HepG2 (cell line): ENCODE data around the gene SYT7. TPM values are rescaled to one million over a fixed set of nuclear protein-coding genes. Genes with fewer than 3 reads are reported as not detected.

Experiments
- ARID3A ChIP-seq: IDR thresholded peaks from 2 replicates; pipeline ENCODE4 v1.6.1; 2012; ENCODE audit warnings: low read depth, low read length, improper control_type of control experiment
- BRCA1 ChIP-seq: sonication (generic); formaldehyde crosslinking; IDR thresholded peaks from 2 replicates; pipeline ENCODE4 v1.4.0; 2020; ENCODE audit warnings: missing genetic modification reagents
- CSRNP2 ChIP-seq: sonication (generic); formaldehyde crosslinking; conservative IDR thresholded peaks from 2 replicates; pipeline ENCODE4 v1.8.0; 2022; ENCODE audit warnings: low read depth, missing genetic modification reagents
- HNRNPUL1 ChIP-seq: fragments of 200-400 bp; formaldehyde crosslinking; IDR thresholded peaks from 2 replicates; pipeline ENCODE4 v1.6.1; 2017; ENCODE audit warnings: low read depth, mild to moderate bottlenecking, low read length, moderate library complexity
- HOMEZ ChIP-seq: IDR thresholded peaks from 2 replicates; pipeline ENCODE4 v1.6.1; 2016; ENCODE audit warnings: low read depth
- POLR2AphosphoS2 ChIP-seq: IDR thresholded peaks from 2 replicates; pipeline ENCODE4 v1.6.1; 2011; ENCODE audit warnings: low read depth, low read length, improper control_type of control experiment
- TEAD2 ChIP-seq: sonication (generic); formaldehyde crosslinking; IDR thresholded peaks from 2 replicates; pipeline ENCODE4 v1.9.0; 2021; ENCODE audit warnings: missing genetic modification reagents
- TFE3 ChIP-seq: IDR thresholded peaks from 2 replicates; pipeline ENCODE4 v1.6.1; 2016
- TRAFD1 ChIP-seq: sonication (generic); formaldehyde crosslinking; IDR thresholded peaks from 2 replicates; pipeline ENCODE4 v1.5.1; 2020; ENCODE audit warnings: missing genetic modification reagents, mild to moderate bottlenecking, borderline replicate concordance
- USF2 ChIP-seq, 2 experiments: sonication (generic) in 1 of 2; formaldehyde crosslinking in 1 of 2; IDR thresholded peaks; 2 replicates each; pipeline versions ENCODE4 v1.5.1 to v1.6.1; 2011 to 2020; ENCODE audit warnings: borderline replicate concordance in 1 of 2, low read depth in 1 of 2, low read length in 1 of 2, mild to moderate bottlenecking in 1 of 2, missing genetic modification reagents in 1 of 2, moderate library complexity in 1 of 2
- ZFP82 ChIP-seq: sonication (generic); formaldehyde crosslinking; IDR thresholded peaks from 2 replicates; pipeline ENCODE4 v1.5.1; 2020; ENCODE audit warnings: mild to moderate bottlenecking, missing genetic modification reagents, borderline replicate concordance
- ZNF10 ChIP-seq: sonication (generic); formaldehyde crosslinking; IDR thresholded peaks from 2 replicates; pipeline ENCODE4 v1.4.0; 2020; ENCODE audit warnings: mild to moderate bottlenecking, low read depth, missing genetic modification reagents, borderline replicate concordance
- ZNF12 ChIP-seq: sonication (generic); formaldehyde crosslinking; IDR thresholded peaks from 2 replicates; pipeline ENCODE4 v1.5.0; 2020; ENCODE audit warnings: missing genetic modification reagents
- ZNF451 ChIP-seq: sonication (generic); formaldehyde crosslinking; IDR thresholded peaks from 2 replicates; pipeline ENCODE4 v1.5.0; 2020; ENCODE audit warnings: mild to moderate bottlenecking, missing genetic modification reagents
- ZNF530 ChIP-seq: sonication (generic); formaldehyde crosslinking; IDR thresholded peaks from 2 replicates; pipeline ENCODE4 v1.5.0; 2020; ENCODE audit warnings: low read depth, mild to moderate bottlenecking, missing genetic modification reagents
- ZNF629 ChIP-seq: sonication (generic); formaldehyde crosslinking; conservative IDR thresholded peaks from 2 replicates; pipeline ENCODE4 v1.5.0; 2020; ENCODE audit warnings: missing genetic modification reagents
- ZZZ3 ChIP-seq: sonication (generic); formaldehyde crosslinking; IDR thresholded peaks from 2 replicates; pipeline ENCODE4 v1.4.0; 2020; ENCODE audit warnings: missing genetic modification reagents, mild to moderate bottlenecking, borderline replicate concordance
- polyA plus RNA-seq, 8 experiments: library from polyadenylated mRNA; depleted of rRNA in 3 of 8; stranded (reverse) in 7 of 8; unstranded in 1 of 8; fragments of >200 nt; fragmentation: Illumina TruSeq in 4 of 8; extraction: Trizol in 4 of 8; gene quantifications; 2 replicates each; pipeline versions ENCODE4 v1.2.1 to v1.2.3, GENCODE V29; 2011 to 2016; ENCODE audit warnings: low read depth in 4 of 8, missing spikeins in 1 of 8, mixed read lengths in 1 of 8; ENCODE audit not compliant: insufficient read depth in 1 of 8
- total RNA-seq, 5 experiments: library from RNA; depleted of rRNA; stranded (reverse); fragments of >200 nt; fragmentation: Illumina TruSeq; extraction: Trizol; gene quantifications; 2 replicates each; pipeline ENCODE4 v1.2.3, GENCODE V29; 2016; ENCODE audit warnings: low read depth in 1 of 5

SYT7 gene
- total and polyA plus RNA-seq, 2 of the 13 experiments (the other 11 are each of a cell fraction or from before 2014, with no cell fraction given), result 1.4 to 4.4 TPM

- no peak for TF ChIP-seq ARID3A
- TF ChIP-seq TFE3, result 0 out of 2 replicates have a peak, but pooled peaks have one; percentile 13
- TF ChIP-seq POLR2AphosphoS2, result no peak
- TF ChIP-seq BRCA1 (CRISPR knock-in tag), result no peak
- 0 out of 2 replicates have a peak, but pooled peaks have one; percentile 2 for TF ChIP-seq ZNF451 (CRISPR knock-in tag)
- no peak for TF ChIP-seq HOMEZ (CRISPR knock-in tag)
- TF ChIP-seq ZNF530 (CRISPR knock-in tag), result no peak
- no peak for TF ChIP-seq TRAFD1 (CRISPR knock-in tag)
- TF ChIP-seq ZNF12 (CRISPR knock-in tag), result 0 out of 2 replicates have a peak, but pooled peaks have one; percentile 36
- no peak for TF ChIP-seq ZZZ3
- TF ChIP-seq TEAD2 (CRISPR knock-in tag), result no peak
- TF ChIP-seq ZNF629 (CRISPR knock-in tag), result no peak
- no peak for TF ChIP-seq USF2 (IDR thresholded peaks at IDR 0.05; ENCODE audit: low read depth, low read length)
- TF ChIP-seq USF2 (CRISPR knock-in tag; IDR thresholded peaks at IDR 0.05; ENCODE audit: borderline replicate concordance), result no peak
- TF ChIP-seq CSRNP2, result no peak
- TF ChIP-seq HNRNPUL1, result no peak
- TF ChIP-seq ZFP82 (CRISPR knock-in tag), result no peak
- no peak for TF ChIP-seq ZNF10 (CRISPR knock-in tag)
These were observed at the start of gene SYT7 (continued) for GRCh38 chr11:61581030-61581928.
